ENCODE results near the gene TDRD9. TPM values are rescaled to one million over a fixed set of nuclear protein-coding genes. Genes with fewer than 3 reads are reported as not detected.

TDRD9 gene
- total RNA-seq, 1 donor from 2014 or later, result 6.5 TPM

DNA sequence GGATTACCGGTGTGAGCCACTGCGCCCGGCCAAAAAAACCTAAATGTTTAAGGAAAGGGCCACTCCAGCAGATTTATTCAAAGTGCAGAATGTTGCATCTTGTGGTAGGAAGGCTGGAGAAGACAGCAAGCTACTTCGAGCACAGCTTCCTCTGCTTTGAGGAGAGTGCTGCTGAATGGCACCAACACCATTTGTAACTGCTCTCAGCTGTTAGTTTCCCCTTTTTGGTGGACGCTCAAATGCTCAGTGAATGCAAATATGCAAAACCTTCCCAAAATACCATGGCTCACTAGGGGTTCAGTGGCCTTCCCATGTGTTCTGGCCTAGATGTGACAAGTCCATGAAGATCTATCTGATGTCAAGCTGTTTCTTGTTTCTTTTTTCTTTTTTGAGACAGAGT is 2.9 kb upstream of the TDRD9 start:
- Histone ChIP-seq H3K27me3 (ENCODE audit: control insufficient read depth, insufficient read depth, low read length) (no peaks in the 10 kb centered on the region), H3K4me3 (ENCODE audit: low read depth, low read length) (no peak overlapping the region), H3K36me3 (ENCODE audit: control insufficient read depth, insufficient read depth, low read length) (no peaks in the 10 kb centered on the region)
- TF ChIP-seq, protein P1, sequence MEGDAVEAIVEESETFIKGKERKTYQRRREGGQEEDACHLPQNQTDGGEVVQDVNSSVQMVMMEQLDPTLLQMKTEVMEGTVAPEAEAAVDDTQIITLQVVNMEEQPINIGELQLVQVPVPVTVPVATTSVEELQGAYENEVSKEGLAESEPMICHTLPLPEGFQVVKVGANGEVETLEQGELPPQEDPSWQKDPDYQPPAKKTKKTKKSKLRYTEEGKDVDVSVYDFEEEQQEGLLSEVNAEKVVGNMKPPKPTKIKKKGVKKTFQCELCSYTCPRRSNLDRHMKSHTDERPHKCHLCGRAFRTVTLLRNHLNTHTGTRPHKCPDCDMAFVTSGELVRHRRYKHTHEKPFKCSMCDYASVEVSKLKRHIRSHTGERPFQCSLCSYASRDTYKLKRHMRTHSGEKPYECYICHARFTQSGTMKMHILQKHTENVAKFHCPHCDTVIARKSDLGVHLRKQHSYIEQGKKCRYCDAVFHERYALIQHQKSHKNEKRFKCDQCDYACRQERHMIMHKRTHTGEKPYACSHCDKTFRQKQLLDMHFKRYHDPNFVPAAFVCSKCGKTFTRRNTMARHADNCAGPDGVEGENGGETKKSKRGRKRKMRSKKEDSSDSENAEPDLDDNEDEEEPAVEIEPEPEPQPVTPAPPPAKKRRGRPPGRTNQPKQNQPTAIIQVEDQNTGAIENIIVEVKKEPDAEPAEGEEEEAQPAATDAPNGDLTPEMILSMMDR (IDR thresholded peaks at IDR 0.05; ENCODE audit: insufficient read depth, low read length, poor library complexity, severe bottlenecking), result no peak
- no peak for DNase-seq (ENCODE audit: low read depth)

DNA sequence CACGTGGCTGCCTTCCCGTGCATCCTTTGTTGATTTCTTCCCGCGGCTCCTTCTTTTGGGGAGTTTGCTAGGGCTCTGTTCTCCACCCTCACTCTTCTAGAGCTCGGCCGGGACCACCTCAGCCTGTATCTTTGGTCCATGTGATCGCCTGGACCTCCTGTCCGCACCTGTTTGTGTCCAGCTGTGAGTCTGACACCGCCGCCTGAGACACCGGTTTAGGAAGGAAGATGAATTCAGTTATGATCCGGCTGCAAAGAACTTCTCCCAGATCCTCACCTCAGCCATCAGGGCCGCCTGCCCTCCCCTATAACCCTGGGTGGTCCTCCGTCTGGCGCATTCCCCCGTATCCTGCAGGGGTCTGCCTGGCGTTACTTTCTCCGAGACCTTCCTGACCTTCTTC is 690 bp upstream of the TDRD9 start:
- no peak overlapping the region for H3K4me3 ChIP-seq (ENCODE audit: low read depth, low read length)
- TF ChIP-seq, protein P1 (IDR thresholded peaks at IDR 0.05; ENCODE audit: insufficient read depth, low read length, poor library complexity, severe bottlenecking), result no peak
- no peaks in the 10 kb centered on the region for H3K27me3 ChIP-seq (ENCODE audit: control insufficient read depth, insufficient read depth, low read length)
- DNase-seq (ENCODE audit: low read depth), result no peak
- H3K36me3 ChIP-seq (ENCODE audit: control insufficient read depth, insufficient read depth, low read length), result no peaks in the 10 kb centered on the region

DNA sequence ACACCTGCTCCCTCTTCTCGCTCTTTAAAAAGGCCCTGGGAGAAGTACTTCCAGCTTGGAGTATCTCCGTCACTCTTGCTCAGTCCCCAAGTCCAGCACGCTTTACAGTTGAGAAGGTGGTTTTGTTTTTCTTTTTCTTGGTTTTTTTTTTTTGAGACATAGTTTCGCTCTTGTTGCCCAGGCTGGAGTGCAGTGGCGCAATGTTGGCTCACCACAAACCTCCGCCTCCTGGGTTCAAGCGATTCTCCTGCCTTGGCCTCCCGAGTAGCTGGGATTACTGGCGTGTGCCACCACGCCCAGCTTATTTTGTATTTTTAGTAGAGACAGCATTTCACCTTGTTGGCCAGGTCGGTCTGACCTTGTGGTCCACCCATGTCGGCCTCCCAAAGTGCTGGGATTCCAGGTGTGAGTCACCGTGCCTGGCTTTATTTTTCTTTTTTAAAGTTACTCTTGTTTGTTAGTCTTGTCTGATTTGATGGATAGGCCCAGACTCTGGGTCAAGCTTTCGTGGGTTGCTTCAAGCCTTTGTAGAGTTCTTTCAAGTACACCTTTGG is 1.9 kb downstream of the TDRD9 start:
- Histone ChIP-seq H3K4me3 (ENCODE audit: low read depth, low read length) (no peak overlapping the region), H3K36me3 (ENCODE audit: control insufficient read depth, insufficient read depth, low read length) (no peaks in the 10 kb centered on the region), H3K27me3 (ENCODE audit: control insufficient read depth, insufficient read depth, low read length) (no peaks in the 10 kb centered on the region)
- DNase-seq (ENCODE audit: low read depth), result no peak
- TF ChIP-seq, protein P1 (IDR thresholded peaks at IDR 0.05; ENCODE audit: insufficient read depth, low read length, poor library complexity, severe bottlenecking), result no peak

DNA sequence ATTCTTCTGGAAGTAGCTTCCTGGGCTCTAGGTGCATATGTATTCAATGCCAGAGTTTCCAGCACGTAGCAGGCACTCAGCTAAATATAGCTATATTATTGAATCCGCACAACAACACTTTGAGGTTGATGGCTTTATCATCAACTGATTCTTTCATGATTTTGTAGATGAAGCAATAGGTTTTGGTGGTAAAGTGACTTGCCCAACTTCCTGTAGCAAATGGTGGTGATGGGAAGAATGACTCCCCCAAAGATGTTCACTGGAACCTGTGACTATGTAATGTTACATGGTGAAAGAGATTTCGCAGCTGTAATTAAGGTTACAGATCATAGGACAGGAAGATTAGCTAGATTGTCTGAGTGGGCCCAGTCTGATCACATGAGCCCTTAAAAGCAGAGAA is 3.2 kb downstream of the TDRD9 start:
- no peak for DNase-seq (ENCODE audit: low read depth)
- Histone ChIP-seq H3K4me3 (ENCODE audit: low read depth, low read length) (no peak overlapping the region), H3K36me3 (ENCODE audit: control insufficient read depth, insufficient read depth, low read length) (no peaks in the 10 kb centered on the region), H3K27me3 (ENCODE audit: control insufficient read depth, insufficient read depth, low read length) (no peaks in the 10 kb centered on the region)
- TF ChIP-seq, protein P1 (IDR thresholded peaks at IDR 0.05; ENCODE audit: insufficient read depth, low read length, poor library complexity, severe bottlenecking), result no peak

DNA sequence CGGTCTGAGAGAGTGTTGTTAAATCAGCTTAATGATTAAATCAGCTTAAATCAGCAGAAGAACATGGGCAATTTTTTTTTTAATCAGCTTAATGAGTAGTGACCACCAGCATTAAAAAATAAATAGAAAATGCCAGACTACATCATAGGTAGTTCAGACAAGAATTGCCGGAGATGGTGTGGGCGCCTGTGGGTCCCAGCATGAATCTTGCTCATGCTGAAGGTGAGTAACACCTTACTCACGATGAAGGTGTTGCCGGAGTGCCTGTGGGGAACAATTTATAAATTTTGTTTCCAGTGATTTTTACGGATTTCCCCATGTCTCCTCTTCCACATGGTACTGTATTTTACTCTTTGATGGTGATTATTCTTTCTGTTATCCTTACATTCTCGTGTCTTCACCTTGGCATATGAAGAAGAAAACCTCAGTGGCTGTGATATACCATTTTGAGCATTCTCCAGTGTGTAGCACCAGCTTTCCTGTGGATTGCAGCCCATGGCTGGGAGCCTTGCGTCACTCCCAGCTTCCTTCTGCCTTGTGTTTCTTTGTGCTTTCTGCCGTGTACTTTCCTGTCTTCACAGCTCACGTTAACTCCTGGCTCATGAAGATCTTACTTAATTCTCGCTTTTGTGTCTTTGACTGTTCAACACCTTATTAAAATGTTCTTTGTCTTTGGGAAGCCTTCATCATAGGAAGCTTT is 4.7 kb downstream of the TDRD9 start:
- Histone ChIP-seq H3K27me3 (ENCODE audit: control insufficient read depth, insufficient read depth, low read length) (no peaks in the 10 kb centered on the region), H3K4me3 (ENCODE audit: low read depth, low read length) (no peak overlapping the region), H3K36me3 (ENCODE audit: control insufficient read depth, insufficient read depth, low read length) (no peaks in the 10 kb centered on the region)
- TF ChIP-seq, protein P1 (IDR thresholded peaks at IDR 0.05; ENCODE audit: insufficient read depth, low read length, poor library complexity, severe bottlenecking), result no peak
- DNase-seq (ENCODE audit: low read depth), result no peak

DNA sequence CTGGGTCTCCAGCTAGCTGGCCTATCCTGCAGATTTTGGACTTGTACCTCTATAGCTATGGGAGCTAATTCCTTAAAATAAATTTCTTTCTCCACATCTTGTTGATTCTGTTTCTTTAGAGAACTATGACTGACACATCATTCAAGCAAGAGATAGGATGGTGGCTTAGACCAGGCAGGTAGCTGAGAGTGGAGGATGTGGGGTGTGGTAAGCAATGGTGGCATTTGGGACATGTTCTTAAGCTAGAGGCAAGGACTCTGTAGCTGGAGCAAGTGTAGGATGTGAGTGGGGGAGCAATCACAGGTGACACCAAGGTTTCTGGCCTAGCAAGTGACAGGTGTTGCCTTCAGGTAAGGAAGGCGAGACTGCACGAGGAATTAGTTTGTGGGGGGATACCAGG is 6.8 kb downstream of the TDRD9 start:
- Histone ChIP-seq H3K4me3 (ENCODE audit: low read depth, low read length) (no peak overlapping the region), H3K27me3 (ENCODE audit: control insufficient read depth, insufficient read depth, low read length) (no peaks in the 10 kb centered on the region), H3K36me3 (ENCODE audit: control insufficient read depth, insufficient read depth, low read length) (no peaks in the 10 kb centered on the region)
- DNase-seq (ENCODE audit: low read depth), result no peak
- TF ChIP-seq, protein P1 (IDR thresholded peaks at IDR 0.05; ENCODE audit: insufficient read depth, low read length, poor library complexity, severe bottlenecking), result no peak
